Liver (tissue), 9 donors: Measurements from ENCODE around the gene FAM78A. TPM values are rescaled to one million over a fixed set of nuclear protein-coding genes. Genes with fewer than 3 reads are reported as not detected.

Experiments
- DNase-seq: peaks from one replicate; pipeline ENCODE4 v3.0.0-alpha.2; 2017; ENCODE audit warnings: low spot score
- H3K27ac ChIP-seq, 2 donors: one replicate each; pipeline ENCODE4 v1.7.0; 2013; ENCODE audit warnings: inconsistent platforms in 2 of 2, low read length in 2 of 2, control low read depth in 1 of 2, low read depth in 1 of 2, mild to moderate bottlenecking in 1 of 2
- H3K27me3 ChIP-seq, 4 donors: one replicate each; pipeline versions ENCODE4 v1.6.1 to v1.7.0; 2013; ENCODE audit warnings: low read length in 3 of 4, inconsistent platforms in 1 of 4, mild to moderate bottlenecking in 1 of 4, moderate library complexity in 1 of 4; ENCODE audit not compliant: control insufficient read depth in 4 of 4, insufficient read depth in 4 of 4
- H3K36me3 ChIP-seq, 4 donors: one replicate each; pipeline versions ENCODE4 v1.6.1 to v1.7.0; 2013; ENCODE audit warnings: low read length in 3 of 4, mild to moderate bottlenecking in 3 of 4, low read depth in 1 of 4, moderate library complexity in 1 of 4; ENCODE audit not compliant: control insufficient read depth in 4 of 4, insufficient read depth in 3 of 4
- H3K4me1 ChIP-seq, 4 donors: one replicate each; pipeline versions ENCODE4 v1.6.1 to v1.7.0; 2013; ENCODE audit warnings: low read length in 3 of 4, mild to moderate bottlenecking in 3 of 4, moderate library complexity in 1 of 4; ENCODE audit not compliant: control insufficient read depth in 4 of 4, insufficient read depth in 4 of 4
- H3K4me3 ChIP-seq, 3 donors: one replicate each; pipeline versions ENCODE4 v1.6.1 to v1.7.0; 2013; ENCODE audit warnings: low read length in 3 of 3, control low read depth in 1 of 3, low read depth in 1 of 3, mild to moderate bottlenecking in 1 of 3
- H3K9ac ChIP-seq, 2 donors: one replicate each; pipeline ENCODE4 v1.7.0; 2013; ENCODE audit warnings: low read length in 2 of 2, mild to moderate bottlenecking in 2 of 2, moderate library complexity in 2 of 2, control low read depth in 1 of 2, low read depth in 1 of 2
- H3K9me3 ChIP-seq, 4 donors: one replicate each; pipeline versions ENCODE4 v1.6.1 to v1.7.0; 2013; ENCODE audit warnings: low read length in 3 of 4; ENCODE audit not compliant: control insufficient read depth in 4 of 4
- ATF3 ChIP-seq: IDR thresholded peaks from 2 replicates; pipeline ENCODE4 v1.6.1; 2016; ENCODE audit warnings: antibody characterized with exemption
- CTCF ChIP-seq: fragments of 150-350 bp; IDR thresholded peaks from 2 replicates; pipeline ENCODE4 v1.5.1; 2017; ENCODE audit warnings: improper control_type of control experiment, low read depth, low read length; ENCODE audit not compliant: missing input control
- EGR1 ChIP-seq, 2 donors: IDR thresholded peaks; 2 replicates each; pipeline ENCODE4 v1.6.1; 2016 to 2018; ENCODE audit warnings: antibody characterized with exemption in 2 of 2, low read depth in 2 of 2
- FOXA1 ChIP-seq: IDR thresholded peaks from 2 replicates; pipeline ENCODE4 v1.6.1; 2016; ENCODE audit warnings: antibody characterized with exemption
- FOXA2 ChIP-seq: IDR thresholded peaks from 2 replicates; pipeline ENCODE4 v1.6.1; 2016; ENCODE audit warnings: antibody characterized with exemption
- GABPA ChIP-seq, 2 donors: IDR thresholded peaks in 1 of 2; conservative IDR thresholded peaks in 1 of 2; 2 replicates each; pipeline ENCODE4 v1.6.1; 2016; ENCODE audit warnings: antibody characterized with exemption in 2 of 2, mild to moderate bottlenecking in 1 of 2, moderate library complexity in 1 of 2
- HNF4A ChIP-seq, 2 donors: conservative IDR thresholded peaks; 2 replicates each; pipeline ENCODE4 v1.6.1; 2016; ENCODE audit warnings: antibody characterized with exemption in 2 of 2, mild to moderate bottlenecking in 2 of 2
- HNF4G ChIP-seq: IDR thresholded peaks from 2 replicates; pipeline ENCODE4 v1.6.1; 2016; ENCODE audit warnings: antibody characterized with exemption
- JUND ChIP-seq, 2 donors: IDR thresholded peaks; 2 replicates each; pipeline ENCODE4 v1.6.1; 2016; ENCODE audit warnings: antibody characterized with exemption in 2 of 2
- MAX ChIP-seq: IDR thresholded peaks from 2 replicates; pipeline ENCODE4 v1.6.1; 2016; ENCODE audit warnings: antibody characterized with exemption
- NR2F2 ChIP-seq: IDR thresholded peaks from 2 replicates; pipeline ENCODE4 v1.6.1; 2016; ENCODE audit warnings: antibody characterized with exemption
- RAD21 ChIP-seq, 2 donors: IDR thresholded peaks; 2 replicates each; pipeline ENCODE4 v1.6.1; 2016; ENCODE audit warnings: antibody characterized with exemption in 2 of 2, mild to moderate bottlenecking in 2 of 2
- REST ChIP-seq: IDR thresholded peaks from 2 replicates; pipeline ENCODE4 v1.6.1; 2016; ENCODE audit warnings: antibody characterized with exemption, mild to moderate bottlenecking
- RXRA ChIP-seq, 2 donors: IDR thresholded peaks; 2 replicates each; pipeline ENCODE4 v1.6.1; 2017 to 2018; ENCODE audit warnings: antibody characterized with exemption in 2 of 2, mild to moderate bottlenecking in 1 of 2
- SP1 ChIP-seq: IDR thresholded peaks from 2 replicates; pipeline ENCODE4 v1.6.1; 2018; ENCODE audit warnings: antibody characterized with exemption, mild to moderate bottlenecking
- TAF1 ChIP-seq: conservative IDR thresholded peaks from 2 replicates; pipeline ENCODE4 v1.6.1; 2016; ENCODE audit warnings: antibody characterized with exemption, mild to moderate bottlenecking
- YY1 ChIP-seq: IDR thresholded peaks from 2 replicates; pipeline ENCODE4 v1.6.1; 2016; ENCODE audit warnings: antibody characterized with exemption, mild to moderate bottlenecking
- ZBTB33 ChIP-seq: IDR thresholded peaks from 2 replicates; pipeline ENCODE4 v1.6.1; 2016; ENCODE audit warnings: antibody characterized with exemption
- WGBS: extraction: QIAGEN DNeasy Blood & Tissue Kit; methylation state at CpG from one replicate; pipeline ENCODE4 v1.1.7; 2013; 5-methylcytosine and 5-hydroxymethylcytosine counted together
- polyA plus RNA-seq, 2 donors: library from polyadenylated mRNA; stranded (reverse) in 1 of 2; unstranded in 1 of 2; fragments of 200-250 nt in 1 of 2; fragments of >200 nt in 1 of 2; fragmentation: Nextera tagmentation in 1 of 2; extraction: Ambion mirVana in 1 of 2; gene quantifications; one replicate each; pipeline versions ENCODE4 v1.2.1 to v1.2.3, GENCODE V29; 2013 to 2015
- total RNA-seq, 2 donors: library from RNA; depleted of rRNA; stranded (reverse); fragments of >200 nt; gene quantifications; one replicate each; pipeline ENCODE4 v1.2.3, GENCODE V29; 2014
- donor health status: healthy.
- donor health status: healthy.
- donor health status: healthy.
- donor health status: healthy.
- donor health status: healthy.

FAM78A gene
- total and polyA plus RNA-seq, 4 donors: 0.25 to 6.6 (median 1.7) TPM

GRCh38 chr9:131236161-131236560 lies 40.1 kb downstream of the FAM78A start:
- Histone ChIP-seq H3K9ac (no peak overlapping the region), H3K4me3 (no peak overlapping the region), H3K36me3 (peaks cover 8 to 40% (median 25%) of the 10 kb centered on the region in 4 donors), H3K27ac (no peak overlapping the region), H3K27me3 (no peaks in the 10 kb centered on the region), H3K9me3 (no peaks in the 10 kb centered on the region), H3K4me1 (peaks cover 0 to 7% (median 0%) of the 10 kb centered on the region in 4 donors)
- TF ChIP-seq TAF1 (no peak), EGR1 (IDR thresholded peaks at IDR 0.05; ENCODE audit: low read depth in 2 of 2) (no peak), ATF3 (no peak), SP1 (no peak), CTCF (no peak), RXRA (IDR thresholded peaks at IDR 0.05) (no peak), FOXA1 (no peak), MAX (no peak), HNF4G (no peak), RAD21 (IDR thresholded peaks at IDR 0.05) (no peak), JUND (IDR thresholded peaks at IDR 0.05) (no peak), HNF4A (conservative IDR thresholded peaks at IDR 0.05) (no peak), FOXA2 (no peak), REST (no peak), GABPA (IDR thresholded peaks at IDR 0.05 in 1 of 2, conservative IDR thresholded peaks at IDR 0.05 in 1 of 2) (no peak), YY1 (no peak), NR2F2 (no peak), ZBTB33 (no peak)
- DNase-seq: no peak
- 98% methylated on average over 8 of the region's 8 CpGs for WGBS
